HG02642 (cell line): ENCODE data around the gene ACE.

Experiments
- ATAC-seq: cut with Tn5 transposase; IDR thresholded peaks from one replicate; pipeline ENCODE4 v1.9.1; 2021; ENCODE audit warnings: mild to moderate bottlenecking; ENCODE audit not compliant: unreplicated experiment, poor library complexity

The ACE gene

DNA sequence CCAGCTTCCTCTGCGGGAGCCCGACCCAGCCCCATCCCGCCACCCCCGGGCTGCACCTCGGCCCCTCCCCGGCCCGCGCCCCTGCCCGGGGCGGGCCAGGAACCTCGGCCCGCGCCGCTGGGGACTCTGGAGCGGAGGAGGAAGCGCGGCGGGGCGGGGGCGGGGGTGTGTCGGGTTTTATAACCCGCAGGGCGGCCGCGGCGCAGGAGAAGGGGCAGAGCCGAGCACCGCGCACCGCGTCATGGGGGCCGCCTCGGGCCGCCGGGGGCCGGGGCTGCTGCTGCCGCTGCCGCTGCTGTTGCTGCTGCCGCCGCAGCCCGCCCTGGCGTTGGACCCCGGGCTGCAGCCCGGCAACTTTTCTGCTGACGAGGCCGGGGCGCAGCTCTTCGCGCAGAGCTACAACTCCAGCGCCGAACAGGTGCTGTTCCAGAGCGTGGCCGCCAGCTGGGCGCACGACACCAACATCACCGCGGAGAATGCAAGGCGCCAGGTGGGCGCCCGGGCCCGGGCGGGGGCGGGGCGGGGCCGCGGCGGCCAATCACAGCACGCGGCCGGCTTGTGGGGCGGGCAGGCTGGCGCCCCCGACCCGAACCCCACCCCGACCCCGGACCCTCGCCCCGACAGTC lies at the start of gene ACE:
Gene ACE, plus strand, starts transcription at position 208 of the 626 bp plus-strand sequence. Its CDS starts 34 bp downstream, at position 242.
- no peak for ATAC-seq

DNA sequence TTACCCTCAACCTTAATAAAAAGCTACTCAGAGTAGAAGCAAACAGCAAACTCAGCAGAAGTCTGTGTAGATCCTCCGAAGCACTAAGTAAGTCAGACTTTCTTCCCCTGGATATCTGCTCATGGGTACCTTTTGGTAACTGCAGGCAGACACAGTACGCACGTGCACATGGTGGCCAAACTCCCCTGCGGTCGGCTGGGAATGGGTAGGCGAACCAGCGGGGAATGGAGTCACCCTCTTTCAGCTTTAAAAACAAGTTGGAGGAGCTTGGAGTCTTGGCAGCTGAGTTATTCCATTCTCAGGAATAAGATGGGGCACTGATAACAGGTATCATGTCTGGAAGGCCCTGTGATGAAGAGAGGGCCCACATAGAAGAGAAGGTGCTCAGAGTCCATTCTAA lies 47.1 kb upstream of the ACE start:
- no peak for ATAC-seq

DNA sequence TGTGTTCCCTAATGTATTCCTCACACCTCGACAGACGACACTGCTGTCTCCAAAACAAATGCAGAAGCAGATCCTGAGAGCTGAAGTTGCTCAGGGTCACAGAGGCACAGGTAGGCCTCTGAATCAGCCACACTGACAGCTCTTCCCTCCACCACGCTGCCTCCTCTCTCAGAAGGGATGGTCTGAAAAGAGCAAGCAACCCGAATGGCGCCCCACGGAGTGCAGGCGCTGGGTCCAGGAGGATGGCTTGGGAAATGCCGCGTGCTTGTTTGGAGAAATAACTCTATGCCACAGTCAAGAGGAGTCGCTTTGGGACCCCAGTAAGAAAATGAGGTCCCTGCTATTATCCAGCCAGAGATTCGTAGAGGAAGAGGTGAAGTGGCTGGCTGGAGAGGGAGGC lies 46.6 kb upstream of the ACE start:
- no peak for ATAC-seq

DNA sequence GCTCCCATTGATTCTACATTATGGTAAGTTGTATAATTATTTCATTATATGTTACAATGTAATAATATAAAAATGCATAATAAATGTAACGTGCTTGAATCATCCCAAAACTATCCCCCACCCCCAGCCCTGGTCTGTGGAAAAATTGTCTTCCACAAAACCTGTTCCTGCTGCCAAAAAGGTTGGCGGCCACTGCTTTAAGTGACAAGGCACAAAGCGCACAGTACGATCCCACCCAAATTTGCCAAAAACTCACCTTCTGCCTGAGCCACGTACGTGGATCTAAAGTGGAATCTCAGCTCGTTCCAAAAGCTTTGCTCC lies 45.3 kb upstream of the ACE start:
- ATAC-seq: no peak

DNA sequence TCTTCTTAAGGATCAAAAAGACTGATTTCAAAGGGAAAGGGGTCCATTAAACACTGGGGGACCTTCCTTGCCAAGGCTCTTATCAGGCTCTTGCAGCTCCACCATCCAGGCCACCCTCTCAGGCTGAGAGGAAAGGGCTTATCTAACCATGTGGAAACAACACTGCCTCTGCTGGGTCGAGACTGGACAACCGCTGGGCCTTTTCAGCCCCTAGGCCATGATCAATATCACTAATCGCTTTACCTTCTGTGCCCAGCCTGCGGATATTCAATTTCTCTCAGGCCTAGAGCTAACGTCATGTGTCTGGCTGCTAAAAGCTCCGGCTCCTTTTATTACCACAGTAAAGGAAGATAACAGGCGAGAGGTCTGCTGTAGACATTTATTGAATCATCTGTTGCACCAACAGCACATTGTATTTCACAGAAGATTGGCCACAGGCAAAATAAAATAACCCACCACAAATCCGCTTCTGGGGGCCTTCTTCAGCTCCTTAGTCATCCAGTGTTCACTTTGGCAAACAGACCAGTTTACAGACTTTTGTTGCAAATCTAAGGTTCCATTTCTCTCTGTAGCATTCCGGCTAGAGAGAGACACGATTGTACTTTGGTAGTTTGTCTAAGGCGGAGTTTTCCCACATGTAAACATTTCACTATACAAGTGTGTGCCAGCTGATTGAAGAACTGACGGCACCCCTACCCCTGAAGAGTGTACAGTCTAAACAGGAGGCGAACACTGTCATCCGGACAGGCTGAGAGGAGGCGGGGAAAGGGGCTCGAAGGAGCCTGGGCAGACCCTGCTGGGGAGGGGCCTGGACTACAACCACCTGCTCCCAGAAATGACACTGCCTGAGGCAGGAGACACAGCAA lies 44.7 kb upstream of the ACE start:
- ATAC-seq: no peak

DNA sequence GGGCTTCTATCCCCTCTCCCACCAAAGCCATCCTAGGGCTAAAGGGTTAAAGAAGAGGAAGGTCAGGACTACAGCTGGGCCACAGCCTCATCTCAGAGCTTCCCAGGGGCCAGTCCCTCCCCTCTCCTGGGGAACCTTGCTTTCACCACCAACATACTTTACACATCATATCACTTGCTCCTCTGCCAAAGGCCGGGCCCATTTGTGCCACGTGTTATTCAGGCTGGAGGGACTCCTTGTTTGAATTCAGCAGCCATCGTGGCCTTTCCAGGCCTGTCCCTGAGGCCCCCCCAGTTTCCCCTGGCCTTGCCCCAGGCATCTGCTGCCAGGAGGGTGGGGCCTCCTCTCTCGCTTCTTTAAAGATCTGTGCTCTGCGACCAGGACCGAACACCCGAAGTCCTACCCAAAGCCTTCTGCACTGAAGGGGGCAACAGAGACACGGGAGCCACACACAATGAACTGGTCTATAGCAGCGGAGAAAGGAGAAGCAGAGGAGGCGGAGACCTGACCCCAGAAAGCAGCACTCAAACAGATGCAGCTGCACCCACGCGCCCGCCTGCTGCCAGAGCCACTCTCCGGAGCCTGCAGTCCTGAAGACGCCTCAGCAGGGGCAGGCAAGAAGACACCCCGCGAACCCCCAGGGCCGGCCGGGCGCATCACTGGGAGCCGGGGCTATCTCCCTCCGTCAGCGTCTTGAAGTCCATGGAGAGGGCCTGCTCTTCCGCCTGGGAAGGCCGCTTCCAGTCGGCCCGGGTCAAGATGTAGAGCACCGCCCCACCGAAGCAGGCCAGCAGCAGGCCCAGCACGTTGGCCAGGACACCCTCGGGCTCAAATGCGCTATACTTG lies 42.9 kb upstream of the ACE start:
- no peak for ATAC-seq

DNA sequence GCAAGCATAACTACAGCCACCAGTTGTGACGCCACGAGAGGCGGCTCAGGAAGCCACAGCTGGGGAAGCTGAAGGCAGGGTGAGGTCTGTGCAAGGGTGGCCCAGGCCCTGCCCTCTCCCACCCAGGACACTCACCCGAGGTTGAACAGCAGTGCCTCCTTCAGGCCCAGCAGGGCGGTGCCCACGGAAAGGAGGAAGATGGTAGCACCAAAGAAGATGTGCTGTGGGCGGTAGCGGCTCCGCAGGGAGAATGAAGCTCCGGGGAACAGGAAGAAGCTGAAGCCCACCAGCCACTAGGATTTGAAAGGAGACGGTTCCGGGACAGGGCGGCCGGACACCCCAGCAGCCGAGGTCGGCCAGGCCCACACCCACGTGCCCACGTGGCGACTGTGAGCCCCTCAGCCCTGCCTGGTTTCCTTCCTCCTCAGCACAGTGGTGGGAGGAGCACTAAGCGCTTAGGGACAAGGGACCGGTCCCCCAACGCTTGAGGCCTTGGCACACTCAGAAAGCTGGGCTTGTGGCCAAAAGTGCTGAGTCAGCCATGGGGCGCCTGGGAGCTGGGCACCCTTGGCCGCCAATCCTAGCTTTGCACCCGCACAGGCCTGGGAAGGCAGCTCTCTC lies 41.8 kb upstream of the ACE start:
- ATAC-seq: no peak

DNA sequence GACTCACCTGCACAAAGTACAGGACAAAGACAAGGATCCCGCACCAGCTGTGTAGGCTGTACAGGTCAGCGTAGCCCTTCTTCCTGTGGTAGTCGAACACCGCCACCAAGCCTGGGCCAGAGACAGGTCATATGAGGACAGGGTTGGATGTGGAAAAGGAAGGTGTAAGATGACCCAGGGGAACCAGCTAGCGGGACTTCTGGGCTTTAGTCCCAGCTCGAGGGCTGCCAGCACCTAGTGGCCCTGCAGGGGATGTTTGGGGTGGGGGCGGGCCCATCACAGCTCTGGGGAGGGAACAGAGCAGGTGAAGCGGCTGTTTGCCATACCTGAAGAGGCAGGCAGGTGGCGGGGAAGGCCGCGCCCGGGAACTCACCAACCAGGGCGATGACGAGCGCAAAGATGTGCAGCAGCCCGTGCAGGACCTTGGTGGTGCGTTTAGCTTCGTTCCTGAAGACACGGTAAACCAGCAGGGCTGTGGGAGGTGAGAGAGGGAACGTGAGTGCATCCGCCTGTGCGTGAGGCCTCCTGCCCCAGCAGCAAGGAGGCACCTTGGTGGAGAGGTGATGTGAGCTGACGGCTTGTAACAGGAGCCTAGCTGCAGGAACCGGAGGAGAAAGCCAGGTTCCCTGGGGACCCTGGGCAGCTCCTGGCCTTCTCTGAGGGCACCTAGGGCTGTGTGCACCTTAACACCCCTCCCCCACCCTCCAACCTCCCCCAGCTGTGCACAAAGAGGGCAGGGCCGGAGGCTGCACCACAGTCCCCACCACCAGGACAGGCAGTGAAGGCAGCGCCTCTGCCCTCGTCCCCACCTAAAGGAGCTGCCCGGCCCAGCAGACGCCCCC lies 41.0 kb upstream of the ACE start:
- ATAC-seq: no peak

DNA sequence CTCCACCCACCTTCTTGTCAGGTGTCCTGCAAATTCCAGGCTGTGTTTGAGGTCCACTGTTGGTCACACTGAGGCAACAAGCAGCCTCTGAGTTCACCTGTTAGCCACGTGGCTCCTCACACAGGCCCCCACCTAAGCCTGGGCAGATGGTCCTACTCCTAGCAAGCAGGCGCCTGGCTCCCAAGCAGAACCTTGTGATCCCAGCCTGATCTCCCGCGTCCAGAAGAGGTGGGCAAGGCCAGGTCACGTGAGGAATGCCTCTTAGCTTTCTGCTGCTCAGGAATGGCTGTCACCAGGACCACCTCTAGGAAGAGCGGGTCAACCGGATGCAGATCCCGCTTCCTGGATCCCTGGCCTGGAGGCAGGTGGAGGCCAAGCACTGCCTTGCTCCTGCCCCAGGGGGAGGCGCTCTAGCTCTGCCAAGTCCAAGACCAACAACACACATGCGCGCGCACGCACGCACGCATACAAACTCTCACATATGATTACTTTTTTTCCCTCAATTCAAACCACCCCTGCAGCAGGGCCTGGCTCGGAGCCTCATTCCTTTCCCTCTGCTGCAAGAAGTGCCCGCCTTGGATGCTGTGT lies 40.2 kb upstream of the ACE start:
- no peak for ATAC-seq

DNA sequence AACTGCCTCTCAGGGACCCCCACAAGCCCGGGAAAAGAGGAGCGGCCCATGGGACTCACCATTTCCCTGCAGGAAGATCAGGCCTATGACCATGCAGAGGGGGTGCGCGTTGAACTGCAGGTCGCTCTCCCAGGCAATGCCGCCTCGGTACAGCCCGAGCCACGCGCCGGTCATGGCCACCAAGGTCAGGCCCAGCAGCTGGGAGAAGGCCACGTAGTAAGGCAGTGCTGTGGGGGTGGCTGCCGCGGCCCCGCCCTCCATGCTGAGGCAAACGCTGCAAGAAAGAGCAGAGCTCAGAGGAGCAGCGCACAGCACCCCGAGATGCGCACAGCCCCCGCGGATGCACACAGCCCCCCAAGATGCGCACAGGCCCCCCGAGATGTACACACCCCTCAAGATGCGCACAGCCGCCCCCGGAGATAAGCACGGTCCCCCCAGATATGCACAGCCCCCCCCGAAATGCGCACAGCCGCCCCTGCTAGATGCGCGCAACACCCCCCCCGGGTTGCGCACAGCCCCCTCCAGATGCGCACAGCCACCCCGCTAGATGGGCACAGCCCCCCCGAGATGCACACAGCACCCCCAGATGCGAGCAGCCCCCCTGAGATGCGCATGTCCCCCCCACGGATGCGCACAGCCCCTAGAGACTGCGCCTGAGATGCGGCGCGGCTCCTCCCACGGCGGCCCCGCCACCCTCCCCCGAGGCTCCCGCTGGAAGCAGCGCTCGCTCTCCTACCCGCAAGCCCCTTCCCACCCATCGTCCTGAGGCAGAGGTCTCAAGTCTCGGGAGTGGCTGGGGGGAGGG lies 39.4 kb upstream of the ACE start:
- no peak for ATAC-seq

DNA sequence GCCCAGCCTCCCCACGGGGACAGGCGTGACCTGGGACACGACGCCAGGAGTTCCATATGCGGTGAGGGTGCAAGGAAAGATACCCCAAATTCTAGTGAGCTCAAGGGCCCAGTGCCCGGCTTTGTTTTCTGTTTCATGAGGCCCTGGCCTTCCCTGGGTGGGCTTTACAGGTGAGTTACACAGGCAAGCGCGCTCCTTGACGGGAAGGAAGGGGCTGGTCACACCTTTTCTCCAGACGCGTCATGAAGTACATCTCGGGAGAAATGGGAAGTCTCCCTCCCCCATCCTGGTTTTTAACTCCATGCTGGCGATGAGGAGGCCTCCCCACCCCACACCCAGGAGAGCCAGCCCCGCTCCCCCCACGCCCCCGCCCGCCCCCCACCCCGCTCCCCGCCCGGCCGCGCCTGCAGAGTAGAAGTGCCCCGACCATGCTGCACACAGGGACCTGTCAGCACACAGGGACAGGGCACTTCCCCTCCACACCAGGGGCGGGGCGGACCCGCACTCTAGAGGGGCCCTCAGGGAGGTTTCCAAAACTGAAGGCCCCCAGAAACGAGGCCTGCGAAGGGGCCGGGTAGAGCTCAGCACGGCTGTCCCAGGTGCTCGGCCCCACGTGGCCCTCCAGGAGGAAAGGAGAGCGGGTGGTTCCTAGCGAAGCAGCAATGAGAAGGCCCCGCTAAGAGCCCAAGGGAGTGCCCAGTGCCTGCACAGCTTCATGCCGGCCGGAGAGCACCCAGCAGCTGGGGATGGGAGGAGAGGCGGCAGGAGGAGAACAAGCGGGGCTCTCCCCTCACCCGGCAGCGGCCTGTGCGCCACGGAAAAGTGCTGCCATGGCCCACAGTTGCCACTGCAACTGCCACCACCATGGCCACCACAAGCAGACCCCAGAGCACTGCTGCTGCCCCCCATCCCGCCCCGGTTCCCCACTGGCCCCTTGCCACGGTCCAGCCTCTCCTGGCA lies 38.5 kb upstream of the ACE start:
- ATAC-seq: no peak

DNA sequence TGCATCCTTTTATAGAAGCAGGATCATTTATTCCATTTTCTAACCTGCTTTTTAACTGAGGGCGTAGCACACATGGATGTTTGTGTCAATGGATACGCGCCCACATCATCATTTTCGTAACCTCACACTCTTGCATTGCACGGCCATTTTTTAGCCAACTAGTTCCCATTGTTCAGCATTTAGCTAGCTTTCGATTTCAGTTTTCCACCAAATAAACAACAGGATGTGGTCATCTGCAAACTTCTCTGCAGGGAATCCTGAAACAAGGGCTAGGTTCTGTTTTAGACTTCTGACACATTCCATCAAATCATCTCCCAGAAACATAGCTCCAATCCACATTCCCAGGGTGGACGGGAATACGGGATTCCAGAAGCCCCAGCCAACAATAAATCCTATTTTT lies 37.2 kb upstream of the ACE start:
- no peak for ATAC-seq

DNA sequence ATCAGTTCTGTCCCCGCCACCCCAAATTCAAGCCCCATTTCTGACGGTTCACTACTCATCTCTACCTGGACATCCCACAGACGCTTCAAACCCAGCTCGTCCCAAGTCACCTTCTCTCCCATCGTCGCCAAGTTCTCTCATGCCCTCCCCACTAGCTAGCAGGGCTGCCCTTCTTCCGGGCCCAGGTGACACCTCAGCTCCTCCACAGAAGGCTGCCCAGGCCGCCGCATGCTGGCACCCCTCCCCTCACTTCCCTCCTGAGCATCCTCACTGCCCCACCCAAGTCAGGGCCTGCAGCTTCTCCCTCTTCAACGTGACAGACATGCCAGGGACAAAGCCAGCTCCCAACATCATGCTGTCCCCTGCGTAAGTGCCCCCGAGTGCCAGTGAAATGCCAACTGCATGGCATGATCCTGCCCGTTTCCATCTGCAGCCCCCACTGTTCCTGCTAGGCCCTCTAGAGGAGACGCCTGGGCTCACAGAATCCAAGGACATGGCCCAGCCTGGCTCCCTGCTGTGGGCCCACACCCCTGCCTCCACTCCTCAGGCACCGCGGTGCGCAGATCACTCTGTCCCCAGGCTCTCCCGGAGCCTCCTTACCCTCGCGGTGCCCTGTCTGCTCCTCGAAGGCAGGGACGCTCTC lies 36.6 kb upstream of the ACE start:
- no peak for ATAC-seq

DNA sequence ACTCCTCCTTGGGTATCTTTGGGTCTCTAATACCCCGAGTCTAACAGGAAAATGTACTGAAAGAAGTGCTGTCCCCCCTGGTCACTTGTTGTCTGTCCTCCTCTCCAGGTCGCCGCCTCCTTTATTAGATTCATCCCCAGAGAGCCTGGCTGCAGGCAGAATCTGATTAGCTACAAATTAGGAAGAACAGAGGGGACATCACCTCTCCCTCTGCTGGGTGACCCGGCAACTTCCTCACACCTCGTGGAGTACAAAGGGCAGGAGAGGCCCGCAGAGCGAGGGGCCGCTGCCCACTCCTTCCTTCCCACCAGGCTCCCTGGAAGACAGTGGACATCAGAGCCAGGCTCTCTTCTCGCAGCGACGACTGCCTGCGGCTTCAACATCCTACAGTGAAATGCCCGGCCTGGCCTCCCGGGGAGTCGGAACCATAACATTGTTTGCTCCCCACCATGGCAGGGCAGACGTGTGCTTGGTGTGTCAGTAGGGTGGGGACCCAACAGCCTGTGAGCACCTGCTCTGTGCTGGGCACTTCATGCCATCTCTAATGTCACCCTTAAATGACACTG lies 36.0 kb upstream of the ACE start:
- ATAC-seq: no peak

DNA sequence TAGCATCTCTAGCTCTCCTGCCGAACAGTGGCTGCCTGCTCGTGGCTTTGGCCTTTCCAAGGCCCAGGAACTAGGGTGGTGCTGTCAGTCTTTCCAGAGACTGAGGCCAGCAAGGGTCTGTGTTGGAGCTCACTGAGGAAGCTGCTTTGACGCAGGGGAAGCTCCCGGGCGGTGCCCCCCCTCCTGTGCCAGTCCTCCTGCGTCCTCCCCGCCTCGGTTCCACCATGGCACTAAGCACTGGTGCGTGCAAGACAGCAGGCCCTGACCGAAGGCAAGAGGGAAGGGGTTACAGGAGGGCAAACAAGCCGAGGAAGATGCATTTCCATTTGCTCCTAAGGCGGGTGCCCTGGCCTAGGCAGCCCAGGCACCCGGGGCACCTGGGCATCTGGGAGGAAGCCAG lies 35.2 kb upstream of the ACE start:
- ATAC-seq: no peak

DNA sequence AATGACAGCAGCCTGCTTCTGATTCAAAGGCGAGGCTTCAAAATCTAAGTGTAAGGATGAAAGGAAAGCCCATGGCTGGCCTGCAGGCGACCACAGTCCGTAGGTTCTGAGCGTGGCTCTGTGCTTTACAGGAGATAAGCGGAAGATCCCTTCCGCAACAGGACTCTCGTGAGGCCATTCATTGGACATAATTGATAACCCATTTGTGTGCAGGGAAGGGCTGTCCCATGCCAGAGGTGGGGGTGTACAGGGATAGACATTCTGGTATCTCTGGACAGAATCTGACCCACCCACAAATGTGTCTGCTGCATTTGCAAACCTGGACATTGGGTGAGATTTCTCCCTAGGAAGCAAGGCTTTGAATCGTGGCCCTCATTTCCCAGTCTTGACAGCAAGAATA lies 34.8 kb upstream of the ACE start:
- ATAC-seq: no peak

DNA sequence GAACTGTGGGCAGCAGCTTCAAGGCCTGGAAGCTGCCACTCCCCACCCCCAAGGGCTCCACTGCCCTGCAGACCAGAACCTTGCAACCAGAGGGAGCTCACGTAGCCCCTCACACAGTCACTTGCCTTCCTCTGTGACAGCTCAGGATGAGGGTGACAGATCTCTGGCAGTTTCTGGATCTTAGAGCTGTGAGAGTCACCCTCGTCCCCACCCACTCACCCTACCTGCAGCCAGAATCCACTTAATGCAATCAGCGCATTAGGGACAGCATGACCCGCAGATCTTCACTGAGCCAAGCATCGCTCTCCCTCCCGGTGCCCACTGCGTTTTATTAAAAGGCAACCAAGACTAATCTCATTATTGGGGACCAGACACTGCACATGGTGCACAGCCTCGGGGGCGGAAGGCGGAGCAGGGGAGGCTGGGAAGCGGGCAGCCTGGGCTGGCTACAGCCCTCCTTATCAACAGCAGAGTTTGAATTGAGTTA lies 34.3 kb upstream of the ACE start:
- ATAC-seq: no peak
